DOHH2 (cell line): ENCODE results near the gene CDX1.

ENCODE experiments used
- H3F3A ChIP-seq: fragments of 200-600 bp; sonication (generic), shearing (Covaris generic); 2 replicates; pipeline ENCODE4 v1.6.0; 2016; ENCODE audit warnings: antibody characterized with exemption, mild to moderate bottlenecking; ENCODE audit not compliant: control insufficient read depth, insufficient read depth
- H3K27ac ChIP-seq: fragments of 200-600 bp; sonication (generic); 2 replicates; pipeline ENCODE4 v1.5.1; 2014; ENCODE audit warnings: low read depth, mild to moderate bottlenecking, low read length, moderate library complexity
- H3K27me3 ChIP-seq: fragments of 200-600 bp; sonication (generic); 2 replicates; pipeline ENCODE4 v1.6.1; 2014; ENCODE audit warnings: mild to moderate bottlenecking, low read length, mixed read lengths; ENCODE audit not compliant: control insufficient read depth
- H3K36me3 ChIP-seq: fragments of 200-600 bp; sonication (generic); 2 replicates; pipeline ENCODE4 v1.6.1; 2014; ENCODE audit warnings: mild to moderate bottlenecking, low read length, moderate library complexity, mixed read lengths; ENCODE audit not compliant: control insufficient read depth
- H3K4me1 ChIP-seq: fragments of 200-600 bp; sonication (generic); 2 replicates; pipeline ENCODE4 v1.6.1; 2014; ENCODE audit warnings: mild to moderate bottlenecking, low read length, mixed read lengths; ENCODE audit not compliant: control insufficient read depth
- H3K4me2 ChIP-seq: fragments of 200-600 bp; sonication (generic); 2 replicates; pipeline ENCODE4 v1.6.0; 2014; ENCODE audit warnings: mild to moderate bottlenecking, low read length, moderate library complexity
- H3K4me3 ChIP-seq: fragments of 200-600 bp; sonication (generic); 2 replicates; pipeline ENCODE4 v1.5.1; 2014; ENCODE audit warnings: mild to moderate bottlenecking, low read length, mixed read lengths
- H3K79me2 ChIP-seq: fragments of 200-600 bp; sonication (generic); 2 replicates; pipeline ENCODE4 v1.6.1; 2014; ENCODE audit warnings: mild to moderate bottlenecking, low read length, mixed read lengths; ENCODE audit not compliant: control insufficient read depth
- H3K9me2 ChIP-seq: fragments of 200-600 bp; sonication (generic); replicated peaks from 2 replicates; pipeline ENCODE4 v1.6.1; 2014; ENCODE audit warnings: mild to moderate bottlenecking, low read length, mixed read lengths; ENCODE audit not compliant: control insufficient read depth
- H3K9me3 ChIP-seq: fragments of 200-600 bp; sonication (generic); 2 replicates; pipeline ENCODE4 v1.6.1; 2014; ENCODE audit warnings: antibody characterized with exemption, low read length, mixed read lengths; ENCODE audit not compliant: control insufficient read depth, insufficient read depth
- H4K20me1 ChIP-seq: fragments of 200-600 bp; sonication (generic); 2 replicates; pipeline ENCODE4 v1.6.0; 2014; ENCODE audit warnings: low read depth, mild to moderate bottlenecking, antibody characterized with exemption, low read length, moderate library complexity; ENCODE audit not compliant: control insufficient read depth, insufficient read depth
- CTCF ChIP-seq: fragments of 200-600 bp; sonication (generic); IDR thresholded peaks from one replicate; pipeline ENCODE4 v1.5.1; 2014; ENCODE audit warnings: antibody characterized with exemption, mild to moderate bottlenecking, low read depth, low read length; ENCODE audit not compliant: poor library complexity, severe bottlenecking
- EZH2phosphoT487 ChIP-seq: fragments of 200-600 bp; sonication (generic); IDR thresholded peaks from 2 replicates; pipeline ENCODE4 v1.6.1; 2017; ENCODE audit warnings: borderline replicate concordance, mild to moderate bottlenecking, antibody characterized with exemption, low read length, moderate library complexity, mixed read lengths

CDX1 gene

GRCh38 chr5:150129813-150130492 lies 36.6 kb upstream of the CDX1 start:
- no peaks in the 10 kb centered on the region for H3K27me3 ChIP-seq
- H3F3A ChIP-seq: no peaks in the 10 kb centered on the region
- TF ChIP-seq EZH2phosphoT487: no peak
- peak; percentile 95 for TF ChIP-seq CTCF
- H4K20me1 ChIP-seq: no peaks in the 10 kb centered on the region
- H3K27ac ChIP-seq: no peak overlapping the region
- H3K4me1 ChIP-seq: no peaks in the 10 kb centered on the region
- no peak overlapping the region for H3K4me2 ChIP-seq
- no peaks in the 10 kb centered on the region for H3K9me3 ChIP-seq
- H3K9me2 ChIP-seq: no peaks in the 10 kb centered on the region
- no peak overlapping the region for H3K4me3 ChIP-seq
- H3K79me2 ChIP-seq: no peaks in the 10 kb centered on the region
- H3K36me3 ChIP-seq: no peaks in the 10 kb centered on the region

- TF ChIP-seq CTCF (no peak), EZH2phosphoT487 (no peak)
- Histone ChIP-seq H3K4me1 (no peaks in the 10 kb centered on the region), H3F3A (no peaks in the 10 kb centered on the region), H3K9me3 (no peaks in the 10 kb centered on the region), H3K79me2 (no peaks in the 10 kb centered on the region), H3K4me3 (no peak overlapping the region), H3K27me3 (no peaks in the 10 kb centered on the region), H3K36me3 (no peaks in the 10 kb centered on the region), H3K4me2 (no peak overlapping the region), H3K27ac (no peak overlapping the region), H3K9me2 (no peaks in the 10 kb centered on the region), H4K20me1 (no peaks in the 10 kb centered on the region)
Measured at GRCh38 chr5:150130493-150130922, 36.1 kb upstream of the CDX1 start.

- H3K4me2 ChIP-seq: no peak overlapping the region
- TF ChIP-seq CTCF (no peak), EZH2phosphoT487 (no peak)
- H3K27ac ChIP-seq: no peak overlapping the region
- no peaks in the 10 kb centered on the region for H3K36me3 ChIP-seq
- no peaks in the 10 kb centered on the region for H3F3A ChIP-seq
- H3K27me3 ChIP-seq: no peaks in the 10 kb centered on the region
- H4K20me1 ChIP-seq: no peaks in the 10 kb centered on the region
- no peaks in the 10 kb centered on the region for H3K4me1 ChIP-seq
- no peaks in the 10 kb centered on the region for H3K9me2 ChIP-seq
- H3K79me2 ChIP-seq: no peaks in the 10 kb centered on the region
- no peak overlapping the region for H3K4me3 ChIP-seq
- no peaks in the 10 kb centered on the region for H3K9me3 ChIP-seq
Measured at GRCh38 chr5:150131461-150131860, 35.1 kb upstream of the CDX1 start.
